Stimulated activated CD8-positive, alpha-beta memory T cell treated with anti-CD3 and anti-CD28 coated beads, Interleukin-4, amount 100 ng/mL, for 24 hours (primary cell): ENCODE data around the gene ARFIP1.

Experiments
- DNase-seq: peaks from one replicate; pipeline ENCODE4 v3.0.0-alpha.2; 2020; ENCODE audit warnings: low read depth

ARFIP1 gene

GRCh38 chr4:152898606-152899005, 118.9 kb downstream of the ARFIP1 start:
- no peak for DNase-seq

- no peak for DNase-seq
Measured at GRCh38 chr4:152900395-152900794, 120.6 kb downstream of the ARFIP1 start.

- no peak for DNase-seq
Measured at GRCh38 chr4:152901205-152901604, 121.5 kb downstream of the ARFIP1 start.

- DNase-seq: no peak
Measured at GRCh38 chr4:152903658-152904057, 123.9 kb downstream of the ARFIP1 start.

- no peak for DNase-seq
Measured at GRCh38 chr4:152909901-152910300, 130.1 kb downstream of the ARFIP1 start.

GRCh38 chr4:152910521-152910920, 130.8 kb downstream of the ARFIP1 start:
- no peak for DNase-seq

GRCh38 chr4:152917543-152918395, 138.0 kb downstream of the ARFIP1 start:
- no peak for DNase-seq

GRCh38 chr4:152919826-152920225, 140.1 kb downstream of the ARFIP1 start:
- DNase-seq: no peak

- no peak for DNase-seq
Measured at GRCh38 chr4:152920768-152921167, 141.0 kb downstream of the ARFIP1 start.

GRCh38 chr4:152921284-152921683, 141.5 kb downstream of the ARFIP1 start:
- no peak for DNase-seq

- DNase-seq: no peak
Measured at GRCh38 chr4:152925851-152926250, 146.1 kb downstream of the ARFIP1 start.

- no peak for DNase-seq
Measured at GRCh38 chr4:152926959-152927358, 147.2 kb downstream of the ARFIP1 start.

- DNase-seq: no peak
Measured at GRCh38 chr4:152927737-152928136, 148.0 kb downstream of the ARFIP1 start.

GRCh38 chr4:152928286-152928685, 148.5 kb downstream of the ARFIP1 start:
- DNase-seq: no peak

- DNase-seq: no peak
Measured at GRCh38 chr4:152929888-152930287, 150.1 kb downstream of the ARFIP1 start.

GRCh38 chr4:152935143-152935542, 155.4 kb downstream of the ARFIP1 start:
- DNase-seq: no peak

GRCh38 chr4:152935631-152936445, 156.1 kb downstream of the ARFIP1 start, which contains the start of gene FHDC1:
Gene FHDC1 (plus strand): TSS chr4:152936323. CDS start chr4:152943058, 6,735 bp downstream.
- no peak for DNase-seq

GRCh38 chr4:152936446-152937335, 156.9 kb downstream of the ARFIP1 start:
- DNase-seq: no peak

GRCh38 chr4:152937336-152938236, 157.8 kb downstream of the ARFIP1 start:
- no peak for DNase-seq

- no peak for DNase-seq
Measured at GRCh38 chr4:152938237-152938947, 158.6 kb downstream of the ARFIP1 start.
